Measurements from ENCODE around the gene ATRIP.
A peak's percentile ranks its signal among the peaks of the same experiment; 100 is the strongest.

ATRIP gene

GRCh38 chr3:48501196-48501595, 54.7 kb downstream of the ATRIP start:
- DNase-seq: no peak

- no peak for DNase-seq
These were observed 55.6 kb downstream of the ATRIP start for GRCh38 chr3:48502121-48502520.

- peak in 32 of 58 donors; percentile 9 to 75 (median 28) for DNase-seq
These were observed 56.2 kb downstream of the ATRIP start for GRCh38 chr3:48502728-48503168.

GRCh38 chr3:48503401-48504050, 57.0 kb downstream of the ATRIP start:
- peak in 7 of 58 donors; percentile 18 to 54 (median 26) for DNase-seq

- DNase-seq: peak in 52 of 58 donors; percentile 11 to 85 (median 51)
These were observed 57.8 kb downstream of the ATRIP start, which contains the start of gene SHISA5 for GRCh38 chr3:48504051-48504946. Gene SHISA5, minus strand, starts transcription at chr3:48504174. Its CDS starts 80 bp downstream, at chr3:48504094.

GRCh38 chr3:48505146-48505545, 58.6 kb downstream of the ATRIP start:
- no peak for DNase-seq

GRCh38 chr3:48505968-48506504, 59.5 kb downstream of the ATRIP start:
- DNase-seq: no peak

- DNase-seq: peak in 14 of 58 donors; percentile 3 to 46 (median 19)
These were observed 60.9 kb downstream of the ATRIP start for GRCh38 chr3:48507256-48508061.

GRCh38 chr3:48511551-48511950, 65.0 kb downstream of the ATRIP start:
- DNase-seq: no peak

GRCh38 chr3:48514431-48515227, 68.1 kb downstream of the ATRIP start:
- DNase-seq: no peak
